Esophagus muscularis mucosa (tissue), 4 donors: ENCODE data around the gene HEYL. TPM values are rescaled to one million over a fixed set of nuclear protein-coding genes. Genes with fewer than 3 reads are reported as not detected.

Experiments used
- DNase-seq: peaks from one replicate; pipeline ENCODE4 v3.0.0-alpha.2; 2017; ENCODE audit errors: extremely low spot score
- H3K27ac ChIP-seq, 4 donors: fragments of 200-600 bp; sonication (generic); replicated peaks in 1 of 4; 1 replicate in 3 of 4; 2 replicates in 1 of 4; pipeline ENCODE4 v1.5.1; 2016 to 2019; ENCODE audit warnings: mild to moderate bottlenecking in 1 of 4
- H3K27me3 ChIP-seq, 4 donors: fragments of 200-600 bp; sonication (generic); one replicate each; pipeline versions ENCODE4 v1.5.1 to v1.6.0; 2016 to 2019
- H3K36me3 ChIP-seq, 4 donors: fragments of 200-600 bp; sonication (generic); one replicate each; pipeline ENCODE4 v1.5.1; 2016 to 2019
- H3K4me1 ChIP-seq, 4 donors: fragments of 200-600 bp; sonication (generic); one replicate each; pipeline ENCODE4 v1.5.1; 2016 to 2019
- H3K4me3 ChIP-seq, 4 donors: fragments of 200-600 bp; sonication (generic); 1 replicate in 2 of 4; 2 replicates in 2 of 4; pipeline ENCODE4 v1.5.1; 2016 to 2019; ENCODE audit warnings: mild to moderate bottlenecking in 4 of 4, moderate library complexity in 1 of 4
- H3K9me3 ChIP-seq, 4 donors: fragments of 200-600 bp; sonication (generic); 1 replicate in 3 of 4; 2 replicates in 1 of 4; pipeline ENCODE4 v1.5.1; 2016 to 2019
- CTCF ChIP-seq, 3 experiments: fragments of 200-600 bp in 2 of 3; fragments of 450-650 bp in 1 of 3; sonication (generic) in 2 of 3; IDR thresholded peaks; one replicate each; pipeline ENCODE4 v1.5.1; 2017 to 2019; ENCODE audit warnings: antibody characterized with exemption in 3 of 3, mild to moderate bottlenecking in 2 of 3, moderate library complexity in 1 of 3
- EP300 ChIP-seq: sonication (generic); formaldehyde crosslinking; IDR thresholded peaks from one replicate; pipeline ENCODE4 v1.6.1; 2017; ENCODE audit warnings: antibody characterized with exemption
- POLR2A ChIP-seq: fragments of 450-650 bp; IDR thresholded peaks from one replicate; pipeline ENCODE4 v1.6.1; 2017; ENCODE audit warnings: antibody characterized with exemption, moderate library complexity, mild to moderate bottlenecking, low read depth
- POLR2AphosphoS5 ChIP-seq, 2 donors: sonication (generic); formaldehyde crosslinking; IDR thresholded peaks; one replicate each; pipeline ENCODE4 v1.6.1; 2017; ENCODE audit warnings: antibody characterized with exemption in 2 of 2
- WGBS: methylation state at CpG from one replicate; pipeline ENCODE4 v1.1.5; 2018; 5-methylcytosine and 5-hydroxymethylcytosine counted together
- intact Hi-C: fragments of 100-400 bp; cut with DNase I; formaldehyde crosslinking; loops from one replicate; pipeline ENCODE4 v1.15.1; 2023
- total RNA-seq, 4 donors: library from RNA; depleted of rRNA; stranded (reverse); fragments of >200 nt; gene quantifications; one replicate each; pipeline versions ENCODE4 v1.1.0 to v1.2.1, GENCODE V29; 2016

The HEYL gene
- total RNA-seq, 4 donors from 2014 or later, result 5.6 to 8.8 (median 8.4) TPM

- intact Hi-C loops, result no loop called here
- H3K27ac ChIP-seq, result no peak overlapping the region
- 77% methylated on average over 5 of the region's 5 CpGs for WGBS
Observed at GRCh38 chr1:39655578-39656268, 16.3 kb upstream of the HEYL start.

GRCh38 chr1:39654291-39654690, 14.8 kb upstream of the HEYL start:
- Histone ChIP-seq H3K4me1 (peaks cover 3 to 16% (median 9%) of the 10 kb centered on the region in 4 donors), H3K27me3 (peaks cover 0 to 14% (median 0%) of the 10 kb centered on the region in 4 donors), H3K27ac (no peak overlapping the region), H3K36me3 (no peaks in the 10 kb centered on the region), H3K4me3 (no peak overlapping the region), H3K9me3 (no peaks in the 10 kb centered on the region)
- no peak for TF ChIP-seq POLR2AphosphoS5 (IDR thresholded peaks at IDR 0.05)
- no peak for TF ChIP-seq POLR2A
- no peak for TF ChIP-seq CTCF (IDR thresholded peaks at IDR 0.05)
- TF ChIP-seq EP300, result no peak
- DNase-seq, result no peak
- WGBS, result 67% methylated on average over 7 of the region's 7 CpGs
- intact Hi-C loops, result loop anchor here (5.0 kb wide), 1 partner anchor 68 kb away; no protein-coding TSS in a partner anchor

More at GRCh38 chr1:39655578-39656268, 16.3 kb upstream of the HEYL start:
- no peak for DNase-seq
- no peaks in the 10 kb centered on the region for H3K9me3 ChIP-seq
- no peaks in the 10 kb centered on the region for H3K36me3 ChIP-seq
- TF ChIP-seq POLR2AphosphoS5 (IDR thresholded peaks at IDR 0.05) (no peak), EP300 (no peak), CTCF (IDR thresholded peaks at IDR 0.05) (no peak), POLR2A (no peak)
- H3K4me1 ChIP-seq, result peaks cover 3 to 16% (median 9%) of the 10 kb centered on the region in 4 donors
- no peak overlapping the region for H3K4me3 ChIP-seq
- H3K27me3 ChIP-seq, result peaks cover 0 to 14% (median 0%) of the 10 kb centered on the region in 4 donors

- DNase-seq, result peak; percentile 94
- H3K27me3 ChIP-seq, result peaks cover 0 to 10% (median 0%) of the 10 kb centered on the region in 4 donors
- intact Hi-C loops, result loop anchor here (1.0 to 5.0 kb wide), 2 partner anchors 48 to 69 kb away; no protein-coding TSS in a partner anchor
- no peak overlapping the region for H3K27ac ChIP-seq
- peaks cover 3 to 16% (median 9%) of the 10 kb centered on the region in 4 donors for H3K4me1 ChIP-seq
- TF ChIP-seq CTCF (IDR thresholded peaks at IDR 0.05) (peak; percentile 89 to 95 (median 93)), POLR2A (no peak)
- no peaks in the 10 kb centered on the region for H3K9me3 ChIP-seq
- no peaks in the 10 kb centered on the region for H3K36me3 ChIP-seq
- 6% methylated on average over 8 of the region's 8 CpGs for WGBS
- H3K4me3 ChIP-seq, result peak overlapping the region in 1 of 4 donors; percentile 7
Observed at GRCh38 chr1:39653546-39654031, 14.1 kb upstream of the HEYL start.

- H3K27me3 ChIP-seq, result peaks cover 0 to 10% (median 0%) of the 10 kb centered on the region in 4 donors
- intact Hi-C loops, result loop anchor here (5.0 kb wide), 1 partner anchor 70 kb away; no protein-coding TSS in a partner anchor
- peaks cover 9 to 16% (median 14%) of the 10 kb centered on the region in 4 donors for H3K4me1 ChIP-seq
- TF ChIP-seq CTCF (IDR thresholded peaks at IDR 0.05) (no peak), POLR2A (no peak), POLR2AphosphoS5 (IDR thresholded peaks at IDR 0.05) (no peak), EP300 (no peak)
- H3K27ac ChIP-seq, result no peak overlapping the region
- 93% methylated on average over 2 of the region's 2 CpGs for WGBS
- no peaks in the 10 kb centered on the region for H3K9me3 ChIP-seq
- no peak for DNase-seq
- H3K4me3 ChIP-seq, result no peak overlapping the region
- no peaks in the 10 kb centered on the region for H3K36me3 ChIP-seq
Observed at GRCh38 chr1:39652554-39652953, 13.1 kb upstream of the HEYL start.
